ENCODE measurements around the gene DNM1. TPM values are rescaled to one million over a fixed set of nuclear protein-coding genes. Genes with fewer than 3 reads are reported as not detected.

DNM1 gene
- total and polyA plus RNA-seq, 2 experiments from 2014 or later, result 14.4 to 37.2 TPM

DNA sequence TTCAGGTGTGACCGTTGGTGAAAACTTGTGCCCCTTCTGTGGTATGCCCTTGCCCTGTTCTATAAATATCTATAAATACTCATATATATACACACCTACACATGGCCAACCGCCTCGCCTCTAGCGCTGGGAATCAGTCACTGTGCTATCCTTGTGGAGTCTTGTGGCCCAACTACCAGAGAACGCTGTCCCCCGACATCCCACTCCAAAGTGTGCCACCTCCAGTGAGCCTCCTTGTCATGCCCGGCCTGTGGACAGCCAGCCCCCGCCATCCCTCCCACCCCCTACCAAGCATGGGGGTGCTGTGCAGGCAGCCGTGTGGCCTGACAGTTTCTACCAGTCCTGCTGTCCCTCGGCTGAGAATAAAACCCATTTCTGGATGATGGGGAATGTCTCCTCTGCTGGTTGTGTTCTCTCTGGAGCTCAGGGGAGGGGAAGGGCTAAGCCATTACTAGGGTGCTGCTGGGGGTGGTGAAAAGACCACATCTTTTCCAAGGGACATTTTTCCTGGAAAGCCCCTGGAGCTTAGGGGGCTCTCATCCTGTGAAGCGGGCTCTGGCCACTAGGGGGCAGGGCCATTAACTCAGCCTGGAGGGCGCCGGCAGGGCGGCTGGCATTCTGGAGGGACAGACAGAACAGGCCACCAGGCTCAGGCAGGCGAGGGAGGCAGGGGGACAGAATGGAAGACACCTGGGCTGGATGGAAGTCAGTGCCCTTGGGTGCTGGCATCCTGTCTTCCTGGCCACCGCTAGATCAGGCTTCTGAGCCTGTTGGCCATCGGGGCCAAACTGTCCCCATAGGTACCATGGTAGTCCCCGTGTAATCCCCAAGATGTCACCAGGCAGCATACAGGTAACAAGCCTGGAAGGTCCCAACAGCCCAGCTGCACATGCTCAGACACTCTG lies 51.9 kb downstream of the DNM1 start:
- H3K27ac ChIP-seq, result peak overlapping the region; percentile 48
- peak; percentile 83 for DNase-seq (ENCODE audit: low spot score)
- WGBS (ENCODE audit: low lambda C conversion rate, missing lambda C conversion rate), result 65% methylated on average over 17 of the region's 18 CpGs

DNA sequence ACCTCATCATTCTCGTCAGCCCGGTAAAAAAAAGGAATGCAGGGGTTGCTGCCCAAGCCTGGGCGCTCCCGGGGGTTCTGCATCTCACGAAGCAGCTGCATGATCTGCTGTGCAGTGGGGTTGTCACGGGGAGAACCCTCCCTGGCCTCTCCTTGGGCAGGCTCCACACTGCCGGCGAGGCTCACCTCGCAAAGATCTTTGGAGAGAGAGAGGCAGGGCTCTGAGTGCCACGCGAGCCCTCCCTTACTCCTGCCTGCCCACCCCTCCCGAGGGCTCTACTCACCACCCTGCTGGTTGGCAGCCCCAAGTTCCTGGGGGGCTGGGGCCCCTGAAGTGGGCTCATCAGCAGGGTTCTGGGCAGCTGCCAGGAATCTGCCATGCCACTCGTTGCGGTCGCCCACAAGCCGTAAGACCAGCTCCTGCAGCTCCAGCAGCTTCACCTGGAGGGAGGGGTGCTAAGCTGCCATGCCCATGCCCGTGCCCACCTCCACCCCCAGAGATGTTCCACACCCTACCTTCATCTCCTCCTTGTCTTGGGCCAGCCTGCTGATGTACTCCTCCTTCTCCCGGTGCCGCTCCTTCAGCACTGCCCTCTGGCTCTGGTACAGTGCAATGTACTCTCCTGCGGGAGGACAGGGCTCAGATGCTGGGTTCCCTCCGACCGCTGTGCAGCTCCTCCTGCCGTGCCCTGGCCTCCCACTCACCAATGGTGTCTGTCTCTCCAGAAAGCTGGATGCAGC lies 54.1 kb downstream of the DNM1 start:
- DNase-seq (ENCODE audit: low spot score), result no peak
- Histone ChIP-seq H4K20me1 (ENCODE audit: insufficient read depth, poor library complexity, severe bottlenecking) (no peaks in the 10 kb centered on the region), H3K36me3 (replicated peaks; ENCODE audit: insufficient read depth, low read depth) (peaks cover 3% of the 10 kb centered on the region), H2AFZ (no peak overlapping the region), H3K27me3 (no peaks in the 10 kb centered on the region), H3K79me2 (no peaks in the 10 kb centered on the region), H3K27ac (no peak overlapping the region), H3K4me3 (no peak overlapping the region), H3K9me3 (ENCODE audit: low read depth) (no peaks in the 10 kb centered on the region), H3K4me2 (no peak overlapping the region), H3K4me1 (ENCODE audit: insufficient read depth) (no peaks in the 10 kb centered on the region), H3K9me2 (replicated peaks; ENCODE audit: insufficient read depth) (no peaks in the 10 kb centered on the region)
- WGBS (ENCODE audit: low lambda C conversion rate, missing lambda C conversion rate), result 89% methylated on average over 21 of the region's 23 CpGs
- no peak for TF ChIP-seq EZH2 (IDR thresholded peaks at IDR 0.05; ENCODE audit: borderline replicate concordance)
- no peak for TF ChIP-seq CTCF (IDR thresholded peaks at IDR 0.05; ENCODE audit: poor library complexity)
- no peak for TF ChIP-seq EZH2phosphoT487 (IDR thresholded peaks at IDR 0.05; ENCODE audit: low read depth, severe bottlenecking, unreplicated experiment)

More for the DNA sequence above, 51.9 kb downstream of the DNM1 start:
- Histone ChIP-seq H4K20me1 (ENCODE audit: insufficient read depth, poor library complexity, severe bottlenecking) (no peaks in the 10 kb centered on the region), H3K27me3 (no peaks in the 10 kb centered on the region), H3K36me3 (replicated peaks; ENCODE audit: insufficient read depth, low read depth) (no peaks in the 10 kb centered on the region), H2AFZ (no peak overlapping the region), H3K4me2 (no peak overlapping the region), H3K79me2 (no peaks in the 10 kb centered on the region), H3K4me3 (no peak overlapping the region), H3K9me3 (ENCODE audit: low read depth) (no peaks in the 10 kb centered on the region), H3K9me2 (replicated peaks; ENCODE audit: insufficient read depth) (no peaks in the 10 kb centered on the region), H3K4me1 (ENCODE audit: insufficient read depth) (no peaks in the 10 kb centered on the region)
- no peak for TF ChIP-seq EZH2phosphoT487 (IDR thresholded peaks at IDR 0.05; ENCODE audit: low read depth, severe bottlenecking, unreplicated experiment)
- peak; percentile 81 for TF ChIP-seq CTCF (IDR thresholded peaks at IDR 0.05; ENCODE audit: poor library complexity)
- no peak for TF ChIP-seq EZH2 (IDR thresholded peaks at IDR 0.05; ENCODE audit: borderline replicate concordance)

DNA sequence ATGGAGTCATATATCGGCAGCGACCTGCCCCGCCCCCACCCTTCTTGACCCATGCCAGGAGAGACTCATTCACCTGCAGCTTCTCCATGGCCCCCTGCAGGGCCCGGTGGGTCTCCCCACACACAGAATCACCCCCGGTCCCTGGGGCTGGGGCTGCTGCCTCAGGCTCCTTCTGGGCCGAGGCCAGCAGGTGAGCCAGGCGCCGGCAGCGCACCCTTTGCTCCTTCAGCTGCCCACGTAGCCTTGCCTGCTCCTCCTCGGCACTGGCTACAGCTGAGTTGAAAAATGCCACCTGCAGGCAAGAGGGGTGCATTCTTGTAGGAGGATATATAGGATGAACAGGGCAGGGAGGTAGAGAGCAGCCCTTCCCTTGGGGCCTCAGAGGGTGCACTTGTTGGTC lies 54.7 kb downstream of the DNM1 start:
- no peak overlapping the region for H3K4me2 ChIP-seq
- DNase-seq (ENCODE audit: low spot score), result no peak
- TF ChIP-seq EZH2phosphoT487 (IDR thresholded peaks at IDR 0.05; ENCODE audit: low read depth, severe bottlenecking, unreplicated experiment) (no peak), CTCF (IDR thresholded peaks at IDR 0.05; ENCODE audit: poor library complexity) (no peak), EZH2 (IDR thresholded peaks at IDR 0.05; ENCODE audit: borderline replicate concordance) (no peak)
- H3K9me3 ChIP-seq (ENCODE audit: low read depth), result no peaks in the 10 kb centered on the region
- H4K20me1 ChIP-seq (ENCODE audit: insufficient read depth, poor library complexity, severe bottlenecking), result no peaks in the 10 kb centered on the region
- WGBS (ENCODE audit: low lambda C conversion rate, missing lambda C conversion rate), result 97% methylated on average over 7 of the region's 11 CpGs
- H3K27me3 ChIP-seq, result no peaks in the 10 kb centered on the region
- H3K9me2 ChIP-seq (replicated peaks; ENCODE audit: insufficient read depth), result no peaks in the 10 kb centered on the region
- H3K4me1 ChIP-seq (ENCODE audit: insufficient read depth), result no peaks in the 10 kb centered on the region
- no peak overlapping the region for H2AFZ ChIP-seq
- H3K27ac ChIP-seq, result no peak overlapping the region
- peaks cover 3% of the 10 kb centered on the region for H3K36me3 ChIP-seq (replicated peaks; ENCODE audit: insufficient read depth, low read depth)
- H3K79me2 ChIP-seq, result no peaks in the 10 kb centered on the region
- H3K4me3 ChIP-seq, result no peak overlapping the region
